Inflammatory macrophage treated with lipopolysaccharide for 1 hour (primary cell): ENCODE data around the gene RHBDD2.
"Not testable (repeated sequence)": the region's sequence is repeated elsewhere in the genome, so short reads cannot be mapped to it uniquely, and the experiment has no call there.

Experiments
- DNase-seq, 2 donors: peaks; one replicate each; pipeline ENCODE4 v3.0.0-alpha.2; 2020 to 2022

RHBDD2 gene

DNA sequence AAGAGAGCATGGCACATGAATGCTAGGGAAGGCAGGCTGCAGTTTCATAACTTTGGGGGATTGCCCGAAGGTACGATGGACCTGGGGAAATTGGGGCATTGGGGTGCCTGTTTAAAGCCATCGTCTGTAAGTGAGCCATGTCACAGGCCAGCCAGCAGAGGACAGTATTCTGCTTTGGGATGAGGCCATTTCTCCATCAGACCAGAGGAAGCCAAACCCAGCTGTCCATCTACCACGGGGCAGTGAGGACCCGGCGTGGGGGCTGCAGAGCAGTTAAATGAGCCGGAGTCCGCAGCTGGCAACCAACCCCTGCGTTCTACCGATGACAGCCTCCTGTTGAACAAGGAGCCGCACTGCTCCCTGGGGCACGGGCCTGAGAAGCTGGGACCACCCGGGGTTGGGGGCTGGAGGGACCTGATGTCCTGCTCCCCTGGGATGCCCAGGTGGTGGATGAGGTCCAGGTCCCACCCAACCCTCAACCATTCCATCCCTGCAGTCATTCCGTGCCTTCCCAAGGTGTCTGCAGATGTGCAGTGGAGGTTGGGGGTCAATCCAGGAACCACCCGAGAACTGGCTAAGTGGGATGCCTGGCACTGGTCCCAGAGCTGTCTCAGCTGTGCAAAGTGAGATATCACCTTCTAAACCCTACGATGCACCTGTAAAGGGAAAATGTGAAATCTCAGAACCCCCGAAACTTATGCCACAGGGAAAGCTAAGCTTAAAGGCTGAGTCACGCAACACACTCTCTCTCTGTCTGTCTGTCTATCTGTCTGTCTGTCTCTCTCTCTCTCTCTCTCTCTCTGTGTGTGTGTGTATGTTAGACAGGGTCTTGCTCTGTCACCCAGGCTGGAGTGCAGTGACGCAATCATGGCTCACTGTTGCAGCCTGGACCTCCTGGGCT, 12.1 kb upstream of the RHBDD2 start:
- peak; percentile 57 to 67 for DNase-seq

- no peak for DNase-seq
These were observed 11.5 kb upstream of the RHBDD2 start for GRCh38 chr7:75867390-75867717.

DNA sequence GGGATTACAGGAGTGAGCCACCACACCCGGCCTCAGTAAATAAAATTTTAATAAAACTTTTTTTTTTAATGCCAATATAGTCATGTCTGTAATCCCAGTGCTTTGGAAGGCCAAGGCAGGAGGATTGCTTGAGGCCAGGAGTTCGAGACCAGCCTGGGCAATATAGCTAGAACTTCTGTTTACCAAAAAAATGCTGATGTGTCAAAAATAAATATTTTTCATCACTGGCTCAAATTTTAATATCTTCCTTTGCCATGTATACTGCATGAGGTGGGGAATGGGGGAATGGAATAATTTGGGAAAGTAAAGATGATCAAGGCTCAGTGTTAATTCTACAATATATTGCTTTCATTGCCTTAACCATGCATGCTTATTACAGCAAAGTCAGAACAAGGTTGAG, 10.7 kb upstream of the RHBDD2 start:
- no peak for DNase-seq

DNA sequence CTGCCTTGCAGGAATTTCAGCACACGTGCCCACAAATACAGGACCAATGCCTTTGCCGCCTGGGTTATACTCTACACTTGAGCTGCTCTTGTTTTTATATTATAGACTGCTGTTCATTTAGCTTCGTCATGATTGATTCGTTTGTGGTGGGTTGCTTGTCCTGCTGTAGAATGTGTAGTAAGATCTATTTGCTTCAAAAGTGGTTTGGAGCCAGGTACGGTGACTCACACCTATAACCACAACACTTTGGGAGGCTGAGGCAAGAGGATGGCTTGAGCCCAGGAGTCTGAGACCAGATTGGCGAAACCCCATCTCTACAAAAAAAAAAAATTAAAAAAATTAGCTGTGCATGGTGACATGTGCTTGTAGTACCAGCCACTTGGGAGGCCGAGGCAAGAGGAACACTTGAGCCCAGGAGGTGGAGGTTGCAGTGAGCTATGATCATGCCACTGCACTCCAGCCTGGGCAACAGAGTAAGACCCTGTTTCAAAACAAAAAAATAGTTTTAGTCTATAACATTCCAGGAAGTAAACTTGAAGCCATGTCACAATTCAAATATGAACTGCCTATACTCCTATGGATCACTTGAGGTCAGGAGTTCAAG, 9.0 kb upstream of the RHBDD2 start:
- no peak for DNase-seq

DNA sequence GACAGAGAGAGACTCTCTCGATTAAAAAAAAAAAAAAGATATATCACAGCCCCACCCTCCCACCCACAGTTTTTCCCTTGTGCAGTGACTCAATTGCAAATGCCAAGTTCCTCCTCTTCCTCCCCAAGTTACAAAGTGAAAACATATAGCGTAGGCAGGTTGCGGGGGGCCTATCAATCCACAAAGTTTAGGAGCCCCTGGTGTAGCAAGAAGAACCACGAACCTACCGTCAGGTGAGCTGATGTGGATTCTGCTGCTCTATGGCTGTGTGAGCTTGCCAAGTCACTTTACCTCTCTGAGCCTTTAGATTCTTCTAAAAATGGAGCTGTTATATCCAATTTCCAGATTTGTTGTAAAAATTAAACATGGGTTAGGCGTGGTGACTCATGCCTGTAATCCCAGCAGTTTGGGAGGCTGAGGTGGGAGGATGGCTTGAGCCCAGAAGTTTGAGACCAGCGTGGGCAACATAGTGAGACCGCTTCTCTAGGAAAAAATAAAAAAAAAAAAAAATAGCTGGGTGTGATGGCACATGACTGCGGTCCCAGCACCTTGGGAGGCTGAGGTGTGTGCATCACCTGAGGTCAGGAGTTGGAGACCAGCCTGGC, 8.2 kb upstream of the RHBDD2 start:
- DNase-seq: peak; percentile 59

DNA sequence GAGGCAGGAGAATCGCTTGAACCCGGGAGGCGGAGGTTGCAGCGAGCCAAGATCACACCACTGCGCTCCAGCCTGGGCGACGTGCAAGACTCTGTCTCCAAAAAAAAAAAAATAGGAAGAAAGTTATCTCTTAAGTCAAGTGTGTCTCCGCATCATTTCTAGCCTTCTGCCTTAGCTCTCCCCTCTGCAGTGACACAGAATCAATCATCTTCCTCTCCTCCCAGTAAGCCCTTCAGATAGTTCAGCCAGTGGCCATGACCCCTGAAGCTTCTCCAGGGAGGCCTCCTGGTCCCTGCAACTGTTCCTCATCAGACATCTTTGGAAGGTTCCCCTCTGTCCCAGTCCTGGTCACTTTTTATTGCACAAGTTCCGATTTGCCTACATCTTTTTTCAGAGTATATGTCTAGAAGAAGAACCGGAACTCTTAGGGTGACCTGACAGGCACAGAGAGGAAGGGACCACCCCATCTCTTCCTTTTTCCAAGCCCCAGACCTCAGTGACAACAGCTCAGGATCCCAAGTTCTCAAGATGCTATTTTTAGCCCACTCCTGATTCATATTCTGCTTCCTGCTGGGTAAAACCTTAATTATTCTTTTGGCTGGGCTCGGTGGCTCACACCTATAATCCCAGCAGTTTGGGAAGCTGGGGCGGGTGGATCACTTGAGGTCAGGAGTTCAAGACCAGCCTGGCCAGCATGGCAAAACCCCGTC, 6.6 kb upstream of the RHBDD2 start:
- DNase-seq: peak; percentile 77 to 90

- not testable (repeated sequence) for DNase-seq
These were observed 4.7 kb upstream of the RHBDD2 start for GRCh38 chr7:75874180-75874579.

DNA sequence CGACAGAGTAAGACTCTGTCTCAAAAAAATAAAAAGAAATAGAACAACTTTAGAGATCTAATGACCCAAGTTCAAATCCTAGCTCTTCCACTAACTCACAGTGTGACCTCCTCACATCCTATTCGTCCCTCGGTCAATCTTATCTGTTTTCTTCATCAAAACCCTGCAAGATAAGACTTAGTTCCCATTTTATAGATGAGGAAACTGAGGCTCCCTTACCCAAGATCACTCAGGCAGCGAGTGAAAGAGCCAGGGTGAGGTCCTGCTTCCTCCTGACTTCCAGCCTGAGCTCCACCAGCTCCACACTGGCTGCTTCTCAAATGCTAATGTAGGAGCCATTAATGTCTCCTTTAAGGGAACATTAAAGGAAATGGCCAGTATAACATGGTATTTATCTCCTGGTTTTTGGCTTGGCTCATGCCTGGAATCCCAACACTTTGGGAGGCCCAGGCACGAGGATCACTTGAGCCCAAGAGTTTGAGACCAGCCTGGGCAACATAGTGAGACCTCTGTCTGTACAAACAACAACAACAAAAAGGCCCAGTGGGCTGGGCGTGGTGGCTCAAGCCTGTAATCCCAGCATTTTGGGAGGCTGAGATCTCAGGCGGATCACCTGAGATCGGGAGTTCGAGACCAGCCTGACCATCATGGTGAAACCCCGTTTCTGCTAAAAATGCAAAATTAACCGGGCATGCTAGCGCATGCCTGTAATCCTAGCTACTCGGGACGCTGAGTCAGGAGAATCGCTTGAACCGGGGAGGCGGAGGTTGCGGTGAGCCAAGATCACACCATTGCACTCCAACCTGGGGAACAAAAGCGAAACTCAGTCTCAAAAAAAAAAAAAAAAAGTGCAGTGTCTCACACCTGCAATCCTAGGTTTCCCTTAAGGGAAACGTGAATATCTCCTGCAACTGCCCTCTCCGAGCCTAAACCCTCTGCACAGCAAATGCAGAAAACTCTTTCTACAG, 3.4 kb upstream of the RHBDD2 start:
- no peak for DNase-seq

DNA sequence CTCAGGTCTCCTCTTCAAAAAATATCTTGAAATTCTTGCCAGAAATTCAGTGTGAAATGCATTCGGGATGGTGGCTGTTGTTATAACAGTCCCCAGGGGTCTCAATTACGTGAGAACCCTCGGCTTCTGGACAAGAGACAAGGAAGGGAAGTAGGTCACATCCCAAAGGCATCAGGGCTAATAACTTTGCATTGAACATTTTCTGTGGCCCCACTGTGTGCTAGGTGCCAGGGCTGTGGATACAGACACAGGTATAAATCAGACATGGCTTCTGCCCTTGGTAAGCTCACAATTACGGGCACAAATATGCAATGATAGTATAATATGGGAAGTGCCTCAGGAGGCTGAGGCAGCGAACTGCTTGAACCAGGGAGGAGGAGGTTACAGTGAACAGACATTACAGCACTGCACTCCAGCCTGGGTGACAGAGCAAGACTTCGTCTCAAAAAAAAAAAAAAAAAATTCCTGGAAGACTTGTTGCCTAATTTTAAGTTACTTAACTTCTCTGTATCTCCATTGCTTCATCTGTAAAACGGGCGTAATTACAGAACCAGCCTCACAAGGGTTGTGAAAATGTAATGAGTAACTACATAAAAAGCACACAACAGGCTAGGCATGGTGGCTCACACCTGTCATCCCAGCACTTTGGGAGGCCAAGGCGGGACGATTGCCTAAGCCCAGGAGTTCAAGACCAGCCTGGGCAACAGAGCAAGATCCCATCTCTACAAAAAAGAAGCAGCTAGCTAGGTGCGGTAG, 2.5 kb upstream of the RHBDD2 start:
- peak; percentile 94 to 95 for DNase-seq

DNA sequence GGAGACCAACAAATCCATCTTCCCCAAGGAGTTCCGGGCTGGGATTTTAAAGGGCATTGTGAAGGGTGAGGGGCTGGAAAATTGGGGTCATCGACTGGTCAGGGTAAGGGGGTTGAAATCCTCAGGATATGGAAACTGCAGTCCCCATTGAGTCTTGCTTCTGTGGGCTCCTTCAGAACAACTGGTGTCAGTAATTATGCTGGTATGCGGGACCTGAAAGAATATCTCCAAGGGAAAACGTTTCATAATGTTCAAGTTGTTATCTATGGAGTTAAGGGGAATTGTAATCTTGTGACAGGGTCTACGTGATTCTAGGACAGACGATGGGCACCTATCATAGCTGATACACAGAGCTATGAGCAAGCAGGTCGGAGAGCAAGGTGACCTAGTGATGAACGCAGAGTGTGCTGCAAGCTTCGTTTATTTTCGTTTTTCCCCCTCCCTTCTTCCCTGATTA, 494 bp upstream of the RHBDD2 start:
- no peak for DNase-seq

- DNase-seq: peak in 1 of 2 donors; percentile 50
These were observed 944 bp downstream of the RHBDD2 start for GRCh38 chr7:75879771-75880184.

DNA sequence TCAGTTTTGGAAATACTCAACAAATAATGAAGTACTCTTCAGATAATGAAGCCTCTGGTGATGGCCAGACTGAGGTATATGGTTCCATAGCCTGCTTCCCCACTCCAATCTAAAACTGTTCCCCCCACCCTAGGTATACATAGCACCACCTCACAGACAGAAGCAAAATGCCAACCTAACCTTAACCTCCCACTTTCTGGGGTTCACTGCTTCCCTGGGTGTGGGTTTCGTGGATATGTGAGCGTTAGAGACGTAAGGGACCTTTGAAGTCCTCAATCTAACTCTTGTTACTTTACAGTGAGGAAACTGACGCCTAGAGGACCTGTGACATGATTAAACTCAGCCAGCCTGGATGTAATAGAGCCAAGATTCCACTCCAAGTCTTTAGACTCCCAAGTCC, 1.4 kb downstream of the RHBDD2 start:
- DNase-seq: no peak

GRCh38 chr7:75881436-75882095, 2.7 kb downstream of the RHBDD2 start:
- DNase-seq: no peak

- DNase-seq: not testable (repeated sequence)
These were observed 4.5 kb downstream of the RHBDD2 start for GRCh38 chr7:75883265-75883824.

GRCh38 chr7:75884476-75884875, 5.6 kb downstream of the RHBDD2 start:
- DNase-seq: no peak

- no peak for DNase-seq
These were observed 6.2 kb downstream of the RHBDD2 start for GRCh38 chr7:75885036-75885435.

GRCh38 chr7:75887669-75888369, 9.0 kb downstream of the RHBDD2 start:
- no peak for DNase-seq

GRCh38 chr7:75888464-75889222, 9.8 kb downstream of the RHBDD2 start:
- no peak for DNase-seq
